WTC11 (cell line): ENCODE measurements around the gene EEFSEC. TPM values are rescaled to one million over a fixed set of nuclear protein-coding genes. Genes with fewer than 3 reads are reported as not detected.

Experiments
- ATAC-seq: fragments of 200-7000 bp; cut with Tn5 transposase; 2 replicates; pipeline ENCODE4 v1.10.0; 2021; ENCODE audit warnings: mild to moderate bottlenecking, moderate library complexity
- CTCF ChIA-PET: fragments of 300-600 bp; sonication (Branson Sonifier 250); formaldehyde crosslinking; loops from one replicate; lab custom pipeline; 2021; ENCODE audit warnings: antibody characterized with exemption; lab: Charles Lee
- POLR2A ChIA-PET: fragments of 350-600 bp; sonication (Branson Sonifier 250); formaldehyde crosslinking; loops from one replicate; lab custom pipeline; 2021; ENCODE audit warnings: antibody characterized with exemption; lab: Charles Lee
- DNase-seq: peaks from one replicate; pipeline ENCODE4 v3.0.0; 2021; ENCODE audit warnings: low spot score
- H3K27ac Mint-ChIP-seq: 2 replicates; pipeline ENCODE4 v1.8.0; 2021; ENCODE audit warnings: mixed read lengths
- H3K27me3 Mint-ChIP-seq: 2 replicates; pipeline ENCODE4 v1.8.0; 2021; ENCODE audit warnings: low read depth, mild to moderate bottlenecking, moderate library complexity, mixed read lengths
- H3K36me3 Mint-ChIP-seq: 2 replicates; pipeline ENCODE4 v1.8.0; 2021; ENCODE audit warnings: mixed read lengths
- H3K4me1 Mint-ChIP-seq: 2 replicates; pipeline ENCODE4 v1.8.0; 2022; ENCODE audit warnings: mixed read lengths
- H3K4me3 Mint-ChIP-seq: 2 replicates; pipeline ENCODE4 v1.8.0; 2021; ENCODE audit warnings: mild to moderate bottlenecking, moderate library complexity, mixed read lengths
- H3K9me3 Mint-ChIP-seq: 2 replicates; pipeline ENCODE4 v1.8.0; 2021; ENCODE audit warnings: mixed read lengths
- CREB1 ChIP-seq: sonication (generic); formaldehyde crosslinking; IDR thresholded peaks from 2 replicates; pipeline ENCODE4 v1.8.0; 2023; ENCODE audit warnings: mild to moderate bottlenecking, missing genetic modification reagents
- ELF4 ChIP-seq: sonication (generic); formaldehyde crosslinking; IDR thresholded peaks from 2 replicates; pipeline ENCODE4 v1.8.1; 2022; ENCODE audit warnings: low read depth, mild to moderate bottlenecking, moderate library complexity, missing genetic modification reagents
- ESRRA ChIP-seq: sonication (generic); formaldehyde crosslinking; IDR thresholded peaks from 2 replicates; pipeline ENCODE4 v1.8.1; 2022; ENCODE audit warnings: mild to moderate bottlenecking, missing genetic modification reagents, borderline replicate concordance
- FOXP1 ChIP-seq: sonication (generic); formaldehyde crosslinking; IDR thresholded peaks from 2 replicates; pipeline ENCODE4 v1.8.0; 2022; ENCODE audit warnings: missing genetic modification reagents, mild to moderate bottlenecking, moderate library complexity, borderline replicate concordance
- GABPB1 ChIP-seq: sonication (generic); formaldehyde crosslinking; IDR thresholded peaks from 2 replicates; pipeline ENCODE4 v1.8.1; 2023; ENCODE audit warnings: mild to moderate bottlenecking, missing genetic modification reagents
- GTF2I ChIP-seq: fragments of 250-450 bp; sonication (Bioruptor Pico); conservative IDR thresholded peaks from 2 replicates; pipeline ENCODE4 v1.4.0; 2021; ENCODE audit warnings: mild to moderate bottlenecking
- HMGA2 ChIP-seq: fragments of 250-450 bp; sonication (Bioruptor Pico); IDR thresholded peaks from 2 replicates; pipeline ENCODE4 v1.4.0; 2021; ENCODE audit warnings: mild to moderate bottlenecking, moderate library complexity
- IRF2 ChIP-seq: sonication (generic); formaldehyde crosslinking; IDR thresholded peaks from 2 replicates; pipeline ENCODE4 v1.8.0; 2022; ENCODE audit warnings: low read depth, missing genetic modification reagents, borderline replicate concordance
- KAT7 ChIP-seq: sonication (generic); formaldehyde crosslinking; IDR thresholded peaks from 2 replicates; pipeline ENCODE4 v1.8.1; 2023; ENCODE audit warnings: missing genetic modification reagents, mild to moderate bottlenecking, borderline replicate concordance
- NFE2L1 ChIP-seq: sonication (generic); formaldehyde crosslinking; IDR thresholded peaks from 2 replicates; pipeline ENCODE4 v1.8.1; 2023; ENCODE audit warnings: missing genetic modification reagents
- NR2C2 ChIP-seq: sonication (generic); formaldehyde crosslinking; IDR thresholded peaks from 2 replicates; pipeline ENCODE4 v1.8.0; 2022; ENCODE audit warnings: mild to moderate bottlenecking, missing genetic modification reagents
- PRRX2 ChIP-seq: fragments of 250-450 bp; sonication (Bioruptor Pico); IDR thresholded peaks from 2 replicates; pipeline ENCODE4 v1.8.0; 2021; ENCODE audit warnings: mild to moderate bottlenecking
- RORB ChIP-seq: fragments of 250-450 bp; sonication (Bioruptor Pico); IDR thresholded peaks from 2 replicates; pipeline ENCODE4 v1.9.0; 2021; ENCODE audit warnings: mild to moderate bottlenecking
- ZNF138 ChIP-seq: sonication (generic); formaldehyde crosslinking; conservative IDR thresholded peaks from 2 replicates; pipeline ENCODE4 v1.8.1; 2022; ENCODE audit warnings: mild to moderate bottlenecking, moderate library complexity, missing genetic modification reagents
- ZNF232 ChIP-seq: sonication (generic); formaldehyde crosslinking; IDR thresholded peaks from 2 replicates; pipeline ENCODE4 v1.8.0; 2022; ENCODE audit warnings: mild to moderate bottlenecking, missing genetic modification reagents
- ZNF317 ChIP-seq: sonication (generic); formaldehyde crosslinking; IDR thresholded peaks from 2 replicates; pipeline ENCODE4 v1.8.1; 2023; ENCODE audit warnings: low read depth, mild to moderate bottlenecking, moderate library complexity, missing genetic modification reagents, borderline replicate concordance
- total RNA-seq: library from RNA; stranded (reverse); gene quantifications from 3 replicates; pipeline ENCODE4 v1.2.3, GENCODE V29; 2021
- TF ChIP-seq, protein P1 (sequence below): sonication (generic); formaldehyde crosslinking; IDR thresholded peaks from 2 replicates; pipeline ENCODE4 v1.8.1; 2022; ENCODE audit warnings: missing genetic modification reagents, borderline replicate concordance
- TF ChIP-seq, protein P2 (sequence below): fragments of 250-450 bp; sonication (Bioruptor Pico); IDR thresholded peaks from 2 replicates; pipeline ENCODE4 v1.8.0; 2021; ENCODE audit warnings: mild to moderate bottlenecking
- TF ChIP-seq, protein P3 (sequence below): sonication (generic); formaldehyde crosslinking; IDR thresholded peaks from 2 replicates; pipeline ENCODE4 v1.8.0; 2022; ENCODE audit warnings: mild to moderate bottlenecking, missing genetic modification reagents
- TF ChIP-seq, protein P4 (sequence below): sonication (generic); formaldehyde crosslinking; conservative IDR thresholded peaks from 2 replicates; pipeline ENCODE4 v1.8.1; 2022; ENCODE audit warnings: mild to moderate bottlenecking, missing genetic modification reagents
- TF ChIP-seq, protein P5 (sequence below): sonication (generic); formaldehyde crosslinking; IDR thresholded peaks from 2 replicates; pipeline ENCODE4 v1.8.0; 2022; ENCODE audit warnings: missing genetic modification reagents

Gene EEFSEC
- total RNA-seq, 1 experiment from 2014 or later = 13.7 TPM

DNA sequence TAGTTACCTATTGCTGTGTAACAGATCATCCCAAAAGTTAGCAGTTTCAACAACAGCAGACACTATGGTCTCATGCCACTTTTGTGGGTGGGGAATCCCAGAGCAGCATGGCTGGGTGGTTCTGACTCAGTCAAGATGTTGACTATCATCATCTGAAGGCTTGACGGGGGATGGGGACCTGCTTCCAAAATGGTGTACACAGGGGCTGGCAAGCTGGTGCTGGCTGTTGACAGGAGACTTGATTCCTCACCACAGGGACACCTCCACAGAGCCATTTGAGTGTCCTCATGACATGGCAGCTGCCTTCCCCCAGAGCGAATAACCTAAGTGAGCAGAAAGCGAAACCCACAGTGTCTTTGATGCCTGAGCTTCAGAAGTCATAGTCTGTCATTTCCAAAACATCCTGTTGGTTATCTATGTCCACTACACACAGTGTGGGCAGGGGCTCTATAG is 294.3 kb downstream of the EEFSEC start:
- Mint-ChIP-seq H3K36me3 (no peaks in the 10 kb centered on the region), H3K27ac (no peak overlapping the region), H3K9me3 (peaks cover 25% of the 10 kb centered on the region), H3K4me3 (no peak overlapping the region), H3K27me3 (peaks cover 41% of the 10 kb centered on the region), H3K4me1 (no peaks in the 10 kb centered on the region)
- DNase-seq (no peak), ATAC-seq (no peak)
- CTCF ChIA-PET = no interaction called here
- TF ChIP-seq KAT7 (CRISPR knock-in tag) = no peak
- POLR2A ChIA-PET = no interaction called here

DNA sequence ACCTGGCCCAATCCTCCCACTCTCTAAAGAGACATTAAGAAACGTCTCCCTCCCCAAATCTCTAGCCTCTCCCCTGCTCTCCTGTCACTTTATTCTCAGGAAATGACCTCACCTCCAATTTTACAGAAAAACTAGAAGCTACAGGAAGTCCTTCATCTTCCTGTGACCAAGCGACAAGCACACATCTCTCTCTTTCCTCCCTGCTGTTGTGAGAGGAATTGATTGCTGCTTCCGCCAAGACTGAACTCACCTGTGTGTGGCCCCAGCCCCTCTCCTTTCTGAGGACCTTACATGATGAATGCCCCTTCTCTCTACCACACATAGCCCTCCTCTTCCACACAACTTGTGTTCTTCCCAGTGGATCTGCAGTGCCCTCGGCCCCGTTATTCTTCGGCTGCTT is 295.2 kb downstream of the EEFSEC start:
- no peaks in the 10 kb centered on the region for H3K4me1 Mint-ChIP-seq
- H3K27ac Mint-ChIP-seq = no peak overlapping the region
- POLR2A ChIA-PET = no interaction called here
- DNase-seq (no peak), ATAC-seq (no peak)
- peaks cover 25% of the 10 kb centered on the region for H3K9me3 Mint-ChIP-seq
- H3K27me3 Mint-ChIP-seq = peaks cover 34% of the 10 kb centered on the region
- TF ChIP-seq, protein P1, sequence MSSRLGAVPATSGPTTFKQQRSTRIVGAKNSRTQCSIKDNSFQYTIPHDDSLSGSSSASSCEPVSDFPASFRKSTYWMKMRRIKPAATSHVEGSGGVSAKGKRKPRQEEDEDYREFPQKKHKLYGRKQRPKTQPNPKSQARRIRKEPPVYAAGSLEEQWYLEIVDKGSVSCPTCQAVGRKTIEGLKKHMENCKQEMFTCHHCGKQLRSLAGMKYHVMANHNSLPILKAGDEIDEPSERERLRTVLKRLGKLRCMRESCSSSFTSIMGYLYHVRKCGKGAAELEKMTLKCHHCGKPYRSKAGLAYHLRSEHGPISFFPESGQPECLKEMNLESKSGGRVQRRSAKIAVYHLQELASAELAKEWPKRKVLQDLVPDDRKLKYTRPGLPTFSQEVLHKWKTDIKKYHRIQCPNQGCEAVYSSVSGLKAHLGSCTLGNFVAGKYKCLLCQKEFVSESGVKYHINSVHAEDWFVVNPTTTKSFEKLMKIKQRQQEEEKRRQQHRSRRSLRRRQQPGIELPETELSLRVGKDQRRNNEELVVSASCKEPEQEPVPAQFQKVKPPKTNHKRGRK (CRISPR knock-in tag) = no peak
- no peak for TF ChIP-seq ZNF232
- no peak for TF ChIP-seq NFE2L1 (CRISPR knock-in tag)
- TF ChIP-seq IRF2 (CRISPR knock-in tag) = no peak
- no peak for TF ChIP-seq NR2C2 (CRISPR knock-in tag)
- no peak for TF ChIP-seq CREB1 (CRISPR knock-in tag)
- TF ChIP-seq, protein P2, sequence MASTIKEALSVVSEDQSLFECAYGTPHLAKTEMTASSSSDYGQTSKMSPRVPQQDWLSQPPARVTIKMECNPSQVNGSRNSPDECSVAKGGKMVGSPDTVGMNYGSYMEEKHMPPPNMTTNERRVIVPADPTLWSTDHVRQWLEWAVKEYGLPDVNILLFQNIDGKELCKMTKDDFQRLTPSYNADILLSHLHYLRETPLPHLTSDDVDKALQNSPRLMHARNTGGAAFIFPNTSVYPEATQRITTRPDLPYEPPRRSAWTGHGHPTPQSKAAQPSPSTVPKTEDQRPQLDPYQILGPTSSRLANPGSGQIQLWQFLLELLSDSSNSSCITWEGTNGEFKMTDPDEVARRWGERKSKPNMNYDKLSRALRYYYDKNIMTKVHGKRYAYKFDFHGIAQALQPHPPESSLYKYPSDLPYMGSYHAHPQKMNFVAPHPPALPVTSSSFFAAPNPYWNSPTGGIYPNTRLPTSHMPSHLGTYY (CRISPR knock-in tag) = no peak
- TF ChIP-seq, protein P3, sequence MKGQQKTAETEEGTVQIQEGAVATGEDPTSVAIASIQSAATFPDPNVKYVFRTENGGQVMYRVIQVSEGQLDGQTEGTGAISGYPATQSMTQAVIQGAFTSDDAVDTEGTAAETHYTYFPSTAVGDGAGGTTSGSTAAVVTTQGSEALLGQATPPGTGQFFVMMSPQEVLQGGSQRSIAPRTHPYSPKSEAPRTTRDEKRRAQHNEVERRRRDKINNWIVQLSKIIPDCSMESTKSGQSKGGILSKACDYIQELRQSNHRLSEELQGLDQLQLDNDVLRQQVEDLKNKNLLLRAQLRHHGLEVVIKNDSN (CRISPR knock-in tag) = no peak
- TF ChIP-seq, all 79 proteins: peak for 0
- H3K36me3 Mint-ChIP-seq = no peaks in the 10 kb centered on the region
- CTCF ChIA-PET = no interaction called here
- H3K4me3 Mint-ChIP-seq = no peak overlapping the region

DNA sequence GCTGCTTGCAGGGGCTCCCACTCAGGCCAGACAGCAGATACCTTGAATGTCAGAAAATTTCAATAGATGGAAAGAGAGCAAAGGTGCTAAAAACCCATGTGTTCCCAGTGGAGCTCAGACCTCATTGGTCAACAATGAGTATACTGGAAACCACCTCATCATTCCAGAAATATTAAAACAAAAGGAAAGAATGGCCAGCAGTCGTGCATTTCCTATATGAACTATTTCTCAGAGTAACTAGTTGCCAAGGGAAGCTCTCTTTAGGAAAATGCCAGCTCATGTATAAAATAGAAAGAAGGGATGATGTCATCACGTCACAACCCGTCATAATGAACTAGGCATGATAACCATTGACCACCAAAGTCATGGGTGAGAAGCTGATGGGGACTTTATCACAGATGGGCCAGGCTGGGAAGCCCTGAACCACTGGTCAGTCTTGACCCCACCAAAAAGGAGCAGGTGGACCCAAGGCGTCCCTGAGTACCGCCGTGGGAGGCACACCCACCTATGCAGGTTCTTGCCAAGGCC is 295.9 kb downstream of the EEFSEC start:
- POLR2A ChIA-PET = interaction anchor here (0.6 kb wide), 1 partner anchor 34 kb away, joined by 3 read pairs; no protein-coding TSS in a partner anchor
- CTCF ChIA-PET = no interaction called here
- H3K36me3 Mint-ChIP-seq = no peaks in the 10 kb centered on the region
- peaks cover 25% of the 10 kb centered on the region for H3K9me3 Mint-ChIP-seq
- H3K4me3 Mint-ChIP-seq = no peak overlapping the region
- no peak for ATAC-seq
- no peaks in the 10 kb centered on the region for H3K4me1 Mint-ChIP-seq
- no peak overlapping the region for H3K27ac Mint-ChIP-seq
- DNase-seq = no peak
- peaks cover 28% of the 10 kb centered on the region for H3K27me3 Mint-ChIP-seq
- TF ChIP-seq PRRX2 (CRISPR knock-in tag) = no peak
- TF ChIP-seq, protein P4, sequence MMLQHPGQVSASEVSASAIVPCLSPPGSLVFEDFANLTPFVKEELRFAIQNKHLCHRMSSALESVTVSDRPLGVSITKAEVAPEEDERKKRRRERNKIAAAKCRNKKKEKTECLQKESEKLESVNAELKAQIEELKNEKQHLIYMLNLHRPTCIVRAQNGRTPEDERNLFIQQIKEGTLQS (CRISPR knock-in tag) = no peak
- TF ChIP-seq HMGA2 (CRISPR knock-in tag) = no peak
- no peak for TF ChIP-seq ESRRA (CRISPR knock-in tag)
- TF ChIP-seq GTF2I (CRISPR knock-in tag) = no peak
- TF ChIP-seq, protein P2 (CRISPR knock-in tag) = no peak
- TF ChIP-seq, protein P1 (CRISPR knock-in tag) = no peak
- no peak for TF ChIP-seq ZNF138 (CRISPR knock-in tag)
- no peak for TF ChIP-seq ZNF317 (CRISPR knock-in tag)
- TF ChIP-seq ELF4 (CRISPR knock-in tag) = no peak
- TF ChIP-seq RORB (CRISPR knock-in tag) = no peak
- no peak for TF ChIP-seq GABPB1
- TF ChIP-seq, protein P5, sequence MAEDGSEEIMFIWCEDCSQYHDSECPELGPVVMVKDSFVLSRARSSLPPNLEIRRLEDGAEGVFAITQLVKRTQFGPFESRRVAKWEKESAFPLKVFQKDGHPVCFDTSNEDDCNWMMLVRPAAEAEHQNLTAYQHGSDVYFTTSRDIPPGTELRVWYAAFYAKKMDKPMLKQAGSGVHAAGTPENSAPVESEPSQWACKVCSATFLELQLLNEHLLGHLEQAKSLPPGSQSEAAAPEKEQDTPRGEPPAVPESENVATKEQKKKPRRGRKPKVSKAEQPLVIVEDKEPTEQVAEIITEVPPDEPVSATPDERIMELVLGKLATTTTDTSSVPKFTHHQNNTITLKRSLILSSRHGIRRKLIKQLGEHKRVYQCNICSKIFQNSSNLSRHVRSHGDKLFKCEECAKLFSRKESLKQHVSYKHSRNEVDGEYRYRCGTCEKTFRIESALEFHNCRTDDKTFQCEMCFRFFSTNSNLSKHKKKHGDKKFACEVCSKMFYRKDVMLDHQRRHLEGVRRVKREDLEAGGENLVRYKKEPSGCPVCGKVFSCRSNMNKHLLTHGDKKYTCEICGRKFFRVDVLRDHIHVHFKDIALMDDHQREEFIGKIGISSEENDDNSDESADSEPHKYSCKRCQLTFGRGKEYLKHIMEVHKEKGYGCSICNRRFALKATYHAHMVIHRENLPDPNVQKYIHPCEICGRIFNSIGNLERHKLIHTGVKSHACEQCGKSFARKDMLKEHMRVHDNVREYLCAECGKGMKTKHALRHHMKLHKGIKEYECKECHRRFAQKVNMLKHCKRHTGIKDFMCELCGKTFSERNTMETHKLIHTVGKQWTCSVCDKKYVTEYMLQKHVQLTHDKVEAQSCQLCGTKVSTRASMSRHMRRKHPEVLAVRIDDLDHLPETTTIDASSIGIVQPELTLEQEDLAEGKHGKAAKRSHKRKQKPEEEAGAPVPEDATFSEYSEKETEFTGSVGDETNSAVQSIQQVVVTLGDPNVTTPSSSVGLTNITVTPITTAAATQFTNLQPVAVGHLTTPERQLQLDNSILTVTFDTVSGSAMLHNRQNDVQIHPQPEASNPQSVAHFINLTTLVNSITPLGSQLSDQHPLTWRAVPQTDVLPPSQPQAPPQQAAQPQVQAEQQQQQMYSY (CRISPR knock-in tag) = no peak
- TF ChIP-seq FOXP1 (CRISPR knock-in tag) = no peak
